Activated CD4-positive, alpha-beta memory T cell treated with anti-CD3 and anti-CD28 coated beads, Interleukin-2, amount 10 ng/mL, durations not matched to agents 7 days and 5 days (primary cell): ENCODE measurements around the gene TNFAIP6. TPM values are rescaled to one million over a fixed set of nuclear protein-coding genes. Genes with fewer than 3 reads are reported as not detected.
"Not testable (repeated sequence)": the region's sequence is repeated elsewhere in the genome, so short reads cannot be mapped to it uniquely, and the experiment has no call there.

Source experiments
- CTCF ChIA-PET: fragments of 350-600 bp; sonication (Branson Sonifier 250); formaldehyde crosslinking; loops from one replicate; lab custom pipeline; 2021; ENCODE audit warnings: antibody characterized with exemption, inconsistent platforms; lab: Charles Lee
- POLR2A ChIA-PET: fragments of 350-600 bp; sonication (Branson Sonifier 250); formaldehyde crosslinking; loops from one replicate; lab custom pipeline; 2021; ENCODE audit warnings: antibody characterized with exemption; lab: Charles Lee
- DNase-seq: peaks from one replicate; pipeline ENCODE4 v3.0.0-alpha.2; 2020
- H3K27ac Mint-ChIP-seq: one replicate; pipeline ENCODE4 v1.8.0; 2021; ENCODE audit warnings: mild to moderate bottlenecking, mixed read lengths
- H3K27me3 Mint-ChIP-seq: one replicate; pipeline ENCODE4 v1.8.0; 2021; ENCODE audit warnings: mixed read lengths
- H3K36me3 Mint-ChIP-seq: one replicate; pipeline ENCODE4 v1.8.0; 2021; ENCODE audit warnings: low read depth, mixed read lengths
- H3K4me1 Mint-ChIP-seq: one replicate; pipeline ENCODE4 v1.8.0; 2021; ENCODE audit warnings: mixed read lengths
- H3K4me3 Mint-ChIP-seq: one replicate; pipeline ENCODE4 v1.8.0; 2021; ENCODE audit warnings: mild to moderate bottlenecking, mixed read lengths
- H3K9me3 Mint-ChIP-seq: one replicate; pipeline ENCODE4 v1.8.0; 2021; ENCODE audit warnings: mixed read lengths
- total RNA-seq, 2 experiments: library from RNA; stranded (reverse); gene quantifications; one replicate each; pipeline ENCODE4 v1.2.3, GENCODE V29; 2021

TNFAIP6 gene, protein sequence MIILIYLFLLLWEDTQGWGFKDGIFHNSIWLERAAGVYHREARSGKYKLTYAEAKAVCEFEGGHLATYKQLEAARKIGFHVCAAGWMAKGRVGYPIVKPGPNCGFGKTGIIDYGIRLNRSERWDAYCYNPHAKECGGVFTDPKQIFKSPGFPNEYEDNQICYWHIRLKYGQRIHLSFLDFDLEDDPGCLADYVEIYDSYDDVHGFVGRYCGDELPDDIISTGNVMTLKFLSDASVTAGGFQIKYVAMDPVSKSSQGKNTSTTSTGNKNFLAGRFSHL
- not detected for total RNA-seq

DNA sequence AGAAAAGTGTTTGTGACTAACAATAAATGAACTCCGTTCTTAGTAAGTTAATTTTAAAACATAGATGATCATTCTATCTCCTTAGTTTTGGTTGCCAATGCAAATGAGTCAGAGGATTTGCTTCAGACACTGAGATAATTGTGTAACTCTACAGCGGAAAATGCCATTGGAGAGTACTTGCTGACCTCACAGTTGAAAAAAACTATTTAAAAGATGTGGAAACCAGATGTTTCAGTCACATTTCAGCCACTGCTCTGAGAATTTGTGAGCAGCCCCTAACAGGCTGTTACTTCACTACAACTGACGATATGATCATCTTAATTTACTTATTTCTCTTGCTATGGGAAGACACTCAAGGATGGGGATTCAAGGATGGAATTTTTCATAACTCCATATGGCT is at the start of gene TNFAIP6:
TSS of gene TNFAIP6 (plus strand) at position 234 of the 400 bp plus-strand sequence. CDS start at position 309, 75 bp downstream.
- POLR2A ChIA-PET = no interaction called here
- Mint-ChIP-seq H3K4me3 (no peak within 1 kb of the TSS), H3K36me3 (no peaks in the 10 kb centered on the region), H3K4me1 (no peaks in the 10 kb centered on the region), H3K9me3 (no peaks in the 10 kb centered on the region), H3K27me3 (peaks cover 8% of the 10 kb centered on the region), H3K27ac (no peak within 1 kb of the TSS)
- CTCF ChIA-PET = no interaction called here
- DNase-seq = no peak

DNA sequence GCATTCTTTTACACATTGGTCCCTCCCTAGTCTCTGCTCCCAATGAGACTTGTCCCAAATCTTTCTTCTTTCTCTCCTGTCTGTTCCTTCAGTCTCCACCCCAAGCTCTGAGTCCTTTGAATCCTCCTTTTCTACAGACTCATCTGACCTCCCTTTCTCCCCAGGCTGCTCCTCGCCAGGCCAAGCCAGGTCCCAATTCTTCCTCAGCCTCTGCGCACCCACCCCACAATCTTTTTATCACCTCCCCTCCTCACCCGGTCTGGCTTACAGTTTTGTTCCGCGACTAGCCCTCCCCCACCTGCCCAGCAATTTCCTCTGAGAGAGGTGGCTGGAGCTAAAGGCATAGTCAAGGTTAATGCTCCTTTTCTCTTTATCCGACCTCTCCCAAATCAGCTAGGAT is 47.1 kb upstream of the TNFAIP6 start:
- POLR2A ChIA-PET, H3K27me3 Mint-ChIP-seq, CTCF ChIA-PET, H3K4me3 Mint-ChIP-seq, H3K27ac Mint-ChIP-seq, DNase-seq, H3K9me3 Mint-ChIP-seq, H3K4me1 Mint-ChIP-seq, H3K36me3 Mint-ChIP-seq: not testable (repeated sequence)

DNA sequence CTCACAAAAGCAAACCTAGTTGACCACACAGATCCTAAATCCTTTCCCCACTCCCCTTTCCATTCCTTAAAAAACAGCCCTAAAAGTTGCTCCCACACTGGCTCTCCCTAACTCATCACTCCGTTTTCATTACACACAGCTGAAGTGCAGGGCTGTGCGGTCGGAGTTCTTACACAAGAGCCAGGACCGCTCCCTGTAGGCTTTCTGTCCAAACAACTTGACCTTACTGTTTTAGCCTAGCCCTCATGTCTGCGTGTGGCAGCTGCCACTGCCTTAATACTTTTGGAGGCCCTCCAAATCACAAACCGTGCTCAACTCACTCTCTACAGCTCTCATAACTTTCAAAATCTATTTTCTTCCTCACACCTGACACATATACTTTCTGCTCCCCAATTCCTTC is 45.0 kb upstream of the TNFAIP6 start:
- H3K9me3 Mint-ChIP-seq, CTCF ChIA-PET, H3K4me1 Mint-ChIP-seq, H3K36me3 Mint-ChIP-seq, H3K27me3 Mint-ChIP-seq, H3K27ac Mint-ChIP-seq, H3K4me3 Mint-ChIP-seq, POLR2A ChIA-PET, DNase-seq: not testable (repeated sequence)

DNA sequence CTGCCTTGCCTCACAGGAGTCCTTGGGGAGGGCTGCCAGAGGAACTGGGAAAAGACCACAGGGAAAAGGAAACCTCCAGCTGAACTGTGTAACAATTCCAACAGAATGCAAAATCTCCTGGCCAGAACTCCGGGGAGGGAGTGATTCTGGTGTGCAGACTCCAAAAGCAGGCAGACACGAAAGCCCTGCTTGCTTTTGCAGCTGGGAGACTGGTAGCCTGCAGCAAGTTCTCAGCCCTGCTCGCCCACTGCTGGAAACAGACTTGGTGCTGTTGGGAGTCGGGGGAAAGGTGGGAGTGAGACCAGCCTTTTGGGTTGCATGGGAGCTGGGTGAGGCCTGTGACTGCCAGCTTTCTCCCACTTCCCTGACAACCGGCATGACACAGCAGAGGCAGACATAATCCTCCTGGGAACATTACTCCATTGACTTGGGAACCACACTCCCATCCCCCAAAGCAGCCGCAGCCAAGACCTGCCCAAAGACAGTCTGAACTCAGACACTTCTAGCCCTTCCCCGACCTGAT is 42.0 kb upstream of the TNFAIP6 start:
- Mint-ChIP-seq H3K4me1 (peaks cover 14% of the 10 kb centered on the region), H3K36me3 (no peaks in the 10 kb centered on the region)

DNA sequence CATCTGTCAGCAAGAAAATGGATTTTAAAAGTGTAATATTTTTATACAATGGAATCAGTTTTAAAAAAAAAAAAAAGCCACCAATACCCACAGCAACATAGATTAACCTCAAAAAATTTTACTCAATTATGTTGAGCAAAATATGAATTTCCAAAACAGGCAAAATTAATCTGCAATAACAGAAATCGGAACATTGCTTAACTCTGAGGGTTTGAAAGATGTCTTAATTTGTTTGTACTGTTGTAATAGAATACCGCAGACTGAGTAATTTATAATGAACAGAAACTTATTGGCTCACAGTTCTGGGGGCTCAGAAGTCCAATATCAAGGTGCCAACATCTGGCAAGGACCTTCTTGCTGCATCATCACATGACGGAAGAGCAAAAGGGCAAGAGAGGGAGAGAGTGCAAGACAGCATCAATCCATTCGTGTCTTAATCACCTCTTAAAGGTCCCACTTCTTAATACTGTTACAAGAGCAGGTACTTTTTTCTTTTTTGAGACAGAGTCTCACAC is 31.8 kb upstream of the TNFAIP6 start:
- H3K4me3 Mint-ChIP-seq = no peak overlapping the region
- H3K9me3 Mint-ChIP-seq = peaks cover 2% of the 10 kb centered on the region
- peaks cover 14% of the 10 kb centered on the region for H3K27me3 Mint-ChIP-seq
- no peaks in the 10 kb centered on the region for H3K36me3 Mint-ChIP-seq
- H3K4me1 Mint-ChIP-seq = no peaks in the 10 kb centered on the region
- H3K27ac Mint-ChIP-seq = no peak overlapping the region
- POLR2A ChIA-PET = no interaction called here
- DNase-seq = no peak
- CTCF ChIA-PET = no interaction called here

More for the DNA sequence above, 42.0 kb upstream of the TNFAIP6 start:
- Mint-ChIP-seq H3K27ac (no peak overlapping the region), H3K4me3 (no peak overlapping the region), H3K9me3 (peaks cover 2% of the 10 kb centered on the region), H3K27me3 (peaks cover 6% of the 10 kb centered on the region)
- POLR2A ChIA-PET = no interaction called here
- CTCF ChIA-PET = no interaction called here
- DNase-seq = no peak

DNA sequence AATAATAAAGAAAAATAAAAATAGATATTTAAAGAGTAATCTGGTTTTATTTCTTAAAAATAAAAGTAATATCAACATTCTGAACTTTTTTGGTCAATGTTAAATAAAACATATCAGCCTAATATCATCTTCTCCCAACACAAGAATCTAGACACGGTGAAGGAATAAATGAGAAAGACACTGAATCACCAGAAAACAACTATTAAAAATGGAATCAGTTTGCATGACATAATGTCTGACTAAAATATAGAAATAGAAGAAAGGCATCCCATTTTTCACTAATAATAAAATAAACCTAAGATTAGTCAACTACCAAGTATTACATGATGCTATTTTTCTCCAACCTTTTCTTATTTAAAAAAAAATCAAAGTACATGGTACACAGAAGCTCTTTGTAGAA is 30.8 kb upstream of the TNFAIP6 start:
- no peak for DNase-seq
- peaks cover 18% of the 10 kb centered on the region for H3K27me3 Mint-ChIP-seq
- H3K27ac Mint-ChIP-seq = no peak overlapping the region
- H3K4me3 Mint-ChIP-seq = no peak overlapping the region
- no peaks in the 10 kb centered on the region for H3K9me3 Mint-ChIP-seq
- no peaks in the 10 kb centered on the region for H3K4me1 Mint-ChIP-seq
- ChIA-PET POLR2A (no interaction called here), CTCF (no interaction called here)
- no peaks in the 10 kb centered on the region for H3K36me3 Mint-ChIP-seq

DNA sequence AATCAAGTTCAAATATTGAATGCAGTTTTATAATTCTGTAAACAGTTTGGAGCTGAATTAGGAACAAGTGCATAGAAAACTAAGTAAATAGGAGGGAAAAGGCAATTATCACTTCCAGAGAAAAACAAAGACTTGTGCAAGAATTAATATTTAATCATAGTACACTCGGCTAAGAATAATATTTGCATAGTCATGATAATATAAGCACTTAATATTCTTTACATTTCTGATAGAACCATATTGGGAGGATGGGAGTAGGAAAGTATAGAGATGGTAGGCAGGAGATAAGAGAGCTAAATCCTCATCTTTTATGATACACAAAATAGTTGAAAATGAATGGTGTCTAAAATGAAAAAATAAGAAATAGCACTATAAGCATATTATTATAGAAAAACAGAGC is 27.4 kb upstream of the TNFAIP6 start:
- ChIA-PET POLR2A (no interaction called here), CTCF (no interaction called here)
- H3K9me3 Mint-ChIP-seq = no peaks in the 10 kb centered on the region
- no peak overlapping the region for H3K4me3 Mint-ChIP-seq
- no peak for DNase-seq
- peaks cover 18% of the 10 kb centered on the region for H3K27me3 Mint-ChIP-seq
- H3K27ac Mint-ChIP-seq = no peak overlapping the region
- H3K4me1 Mint-ChIP-seq = no peaks in the 10 kb centered on the region
- no peaks in the 10 kb centered on the region for H3K36me3 Mint-ChIP-seq

DNA sequence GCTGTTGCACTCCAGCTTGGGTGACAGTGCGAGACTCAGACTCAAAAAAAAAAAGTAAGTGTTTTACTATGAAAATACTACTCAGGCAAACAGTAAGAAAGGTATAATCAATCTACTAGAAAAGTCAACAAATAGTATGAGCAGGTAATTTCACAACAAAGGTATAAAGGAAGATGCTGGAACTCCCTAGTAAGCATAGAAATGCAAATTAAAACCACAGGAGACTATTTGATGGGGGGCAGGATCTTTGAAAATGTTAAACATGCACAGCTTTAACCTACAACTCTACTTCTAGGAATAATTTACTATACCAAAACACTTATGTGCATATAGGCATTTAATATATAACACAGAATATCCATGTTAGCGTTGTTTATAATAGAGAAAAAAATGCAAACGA is 24.3 kb upstream of the TNFAIP6 start:
- Mint-ChIP-seq H3K4me1 (no peaks in the 10 kb centered on the region), H3K27ac (no peak overlapping the region), H3K36me3 (no peaks in the 10 kb centered on the region), H3K9me3 (no peaks in the 10 kb centered on the region), H3K27me3 (peaks cover 25% of the 10 kb centered on the region), H3K4me3 (no peak overlapping the region)
- ChIA-PET CTCF (no interaction called here), POLR2A (no interaction called here)
- DNase-seq = no peak

DNA sequence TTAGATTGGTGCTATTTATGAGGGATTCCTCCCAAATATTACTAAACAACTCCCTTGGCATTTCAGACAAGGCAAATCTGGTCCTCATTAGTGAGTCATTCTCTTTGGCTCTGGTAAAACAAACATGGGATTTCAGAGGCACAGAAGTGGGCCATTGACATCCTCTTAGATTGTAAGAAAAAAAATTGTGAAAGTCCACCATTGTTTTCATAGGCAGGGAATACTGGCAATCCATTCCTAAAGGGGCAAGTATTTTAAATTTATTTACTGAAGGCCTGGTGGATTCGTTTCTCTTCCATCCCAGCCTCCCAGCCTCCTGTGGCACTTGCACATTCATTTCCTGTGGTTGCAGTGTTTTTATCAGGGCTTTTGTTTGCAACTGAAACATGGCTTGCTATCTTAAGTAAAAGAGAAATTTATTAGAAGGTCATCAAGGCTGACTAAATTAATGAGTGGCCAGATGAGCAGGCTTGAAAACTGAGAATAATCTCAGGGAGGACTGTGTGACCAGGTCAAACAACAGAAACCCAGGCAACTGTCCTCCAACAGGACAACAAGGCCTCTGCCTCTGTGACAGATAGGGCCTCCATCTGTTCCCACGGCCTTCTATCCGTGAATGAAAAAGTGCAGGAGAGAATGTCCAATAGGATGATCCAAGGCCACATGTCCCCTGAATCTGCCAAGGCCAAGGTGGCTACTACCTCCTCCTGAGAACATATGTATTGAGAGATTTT is 23.1 kb upstream of the TNFAIP6 start:
- Mint-ChIP-seq H3K4me3 (no peak overlapping the region), H3K36me3 (no peaks in the 10 kb centered on the region), H3K27me3 (peaks cover 25% of the 10 kb centered on the region), H3K4me1 (no peaks in the 10 kb centered on the region), H3K9me3 (no peaks in the 10 kb centered on the region), H3K27ac (no peak overlapping the region)
- CTCF ChIA-PET = no interaction called here
- POLR2A ChIA-PET = no interaction called here
- DNase-seq = no peak

DNA sequence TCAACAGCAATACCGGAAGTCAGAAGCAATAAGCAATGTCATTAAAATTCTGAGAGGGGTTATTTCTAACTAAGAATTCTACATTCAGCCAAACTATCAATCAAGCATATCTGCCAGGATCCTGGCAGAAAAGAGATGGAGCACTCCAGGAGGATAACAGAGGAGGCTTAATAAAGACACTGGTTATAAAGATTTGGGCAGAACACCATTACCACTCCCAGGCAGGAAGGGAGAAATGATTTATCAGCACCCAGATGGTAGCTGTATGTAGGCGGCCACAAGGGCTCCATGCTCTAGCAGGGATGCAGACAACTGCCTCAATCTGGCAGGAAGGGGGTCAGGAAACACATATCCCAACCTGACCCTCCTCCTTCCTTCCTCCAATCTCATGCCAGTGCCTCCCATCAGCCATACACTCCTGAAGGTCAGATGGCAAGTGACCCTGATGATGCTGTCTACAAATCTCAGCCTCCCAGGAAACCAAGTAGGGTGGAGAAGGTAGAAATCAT is 20.5 kb upstream of the TNFAIP6 start:
- Mint-ChIP-seq H3K4me1 (no peaks in the 10 kb centered on the region), H3K36me3 (no peaks in the 10 kb centered on the region), H3K4me3 (no peak overlapping the region), H3K27ac (no peak overlapping the region), H3K27me3 (peaks cover 13% of the 10 kb centered on the region), H3K9me3 (peaks cover 9% of the 10 kb centered on the region)
- ChIA-PET CTCF (no interaction called here), POLR2A (no interaction called here)
- no peak for DNase-seq

DNA sequence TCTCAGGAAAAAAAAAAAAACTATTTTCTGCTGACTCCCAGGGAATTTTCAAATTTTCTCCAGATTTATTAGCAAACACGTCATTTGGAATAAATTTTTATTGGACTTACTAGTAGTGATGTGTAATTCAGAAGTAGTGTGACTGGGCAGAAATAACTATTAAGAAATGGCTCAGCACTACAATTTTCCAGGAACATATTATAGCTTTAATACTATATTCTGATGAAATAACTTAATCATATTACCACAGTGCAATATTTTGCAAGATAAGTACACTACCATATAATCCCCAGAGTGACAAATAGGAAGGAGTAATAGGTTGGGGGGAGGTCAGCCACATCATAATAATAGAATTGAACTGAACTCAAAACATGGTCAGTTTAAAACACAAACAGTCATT is 19.7 kb upstream of the TNFAIP6 start:
- POLR2A ChIA-PET = no interaction called here
- H3K27ac Mint-ChIP-seq = no peak overlapping the region

DNA sequence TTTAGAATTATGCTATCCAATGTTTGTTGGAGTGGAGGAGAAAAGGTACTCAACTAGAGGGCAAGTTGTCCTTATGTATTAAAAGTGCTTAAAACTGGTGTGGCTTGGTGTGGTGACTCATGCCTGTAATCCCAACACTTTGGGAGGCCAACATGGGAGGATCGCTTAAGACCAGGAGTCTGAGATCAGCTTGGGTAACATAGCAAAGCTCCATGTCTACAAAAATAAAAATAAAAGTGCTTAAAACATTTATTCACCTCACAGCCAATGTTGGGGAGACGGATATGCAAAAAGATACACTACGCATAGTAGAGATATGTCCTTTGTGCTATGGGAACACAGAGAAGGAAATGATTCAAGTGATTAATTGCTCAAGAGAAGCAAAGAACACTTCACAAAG is 19.3 kb upstream of the TNFAIP6 start:
- Mint-ChIP-seq H3K9me3 (peaks cover 9% of the 10 kb centered on the region), H3K36me3 (no peaks in the 10 kb centered on the region), H3K27me3 (peaks cover 12% of the 10 kb centered on the region), H3K4me3 (no peak overlapping the region), H3K4me1 (no peaks in the 10 kb centered on the region), H3K27ac (no peak overlapping the region)
- no peak for DNase-seq
- ChIA-PET CTCF (no interaction called here), POLR2A (no interaction called here)

More for the DNA sequence above, 19.7 kb upstream of the TNFAIP6 start:
- CTCF ChIA-PET = no interaction called here
- peaks cover 9% of the 10 kb centered on the region for H3K9me3 Mint-ChIP-seq
- no peak for DNase-seq
- no peaks in the 10 kb centered on the region for H3K36me3 Mint-ChIP-seq
- peaks cover 12% of the 10 kb centered on the region for H3K27me3 Mint-ChIP-seq
- no peaks in the 10 kb centered on the region for H3K4me1 Mint-ChIP-seq
- H3K4me3 Mint-ChIP-seq = no peak overlapping the region

DNA sequence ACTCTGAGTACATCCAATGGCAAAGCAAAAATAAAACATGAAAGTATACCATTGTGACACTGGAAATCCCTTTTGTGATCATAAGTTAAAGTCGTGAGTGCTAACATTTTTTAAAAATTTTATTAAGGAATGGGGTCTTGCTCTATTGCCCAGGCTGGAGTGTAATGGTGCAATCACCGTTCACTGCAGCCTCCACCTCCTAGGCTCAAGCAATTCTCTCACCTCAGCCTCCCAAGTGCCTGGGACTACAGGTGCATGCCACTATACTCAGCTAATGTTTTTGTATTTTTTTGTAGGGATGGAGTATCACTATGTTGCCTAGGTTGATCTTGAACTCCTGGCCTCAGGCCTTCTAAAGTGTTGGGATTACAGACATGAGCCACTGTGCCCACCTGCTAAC is 14.3 kb upstream of the TNFAIP6 start:
- Mint-ChIP-seq H3K9me3 (peaks cover 9% of the 10 kb centered on the region), H3K4me3 (no peak overlapping the region), H3K27ac (no peak overlapping the region), H3K4me1 (no peaks in the 10 kb centered on the region), H3K36me3 (no peaks in the 10 kb centered on the region), H3K27me3 (peaks cover 2% of the 10 kb centered on the region)
- POLR2A ChIA-PET = no interaction called here
- DNase-seq = no peak
- CTCF ChIA-PET = no interaction called here
